ENCODE measurements around the gene POLR1A. TPM values are rescaled to one million over a fixed set of nuclear protein-coding genes. Genes with fewer than 3 reads are reported as not detected.

Gene POLR1A
- total and polyA plus RNA-seq, 2 of the 8 experiments (the other 6 are each of a cell fraction or from before 2014, with no cell fraction given) = 8.9 to 58.1 TPM

DNA sequence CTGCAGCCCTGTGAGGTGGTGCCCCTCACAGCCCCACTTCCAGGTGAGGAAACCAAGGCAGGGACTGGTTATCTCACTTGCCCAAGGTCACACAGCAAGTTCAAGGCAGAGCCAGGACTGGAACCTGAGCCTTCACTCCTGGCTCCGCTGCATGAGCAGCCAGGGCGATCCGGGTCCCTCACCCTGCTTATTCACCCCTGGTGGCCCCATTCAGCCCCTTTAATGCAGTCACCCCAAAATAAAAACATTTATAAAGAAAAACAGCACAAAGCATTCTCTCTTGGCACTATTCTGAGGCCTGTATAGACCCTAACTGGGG is 57.3 kb downstream of the POLR1A start:
- no peak for FAIRE-seq
- H2BK15ac ChIP-seq (ENCODE audit: low read length) = no peak overlapping the region
- TF ChIP-seq, protein P1, sequence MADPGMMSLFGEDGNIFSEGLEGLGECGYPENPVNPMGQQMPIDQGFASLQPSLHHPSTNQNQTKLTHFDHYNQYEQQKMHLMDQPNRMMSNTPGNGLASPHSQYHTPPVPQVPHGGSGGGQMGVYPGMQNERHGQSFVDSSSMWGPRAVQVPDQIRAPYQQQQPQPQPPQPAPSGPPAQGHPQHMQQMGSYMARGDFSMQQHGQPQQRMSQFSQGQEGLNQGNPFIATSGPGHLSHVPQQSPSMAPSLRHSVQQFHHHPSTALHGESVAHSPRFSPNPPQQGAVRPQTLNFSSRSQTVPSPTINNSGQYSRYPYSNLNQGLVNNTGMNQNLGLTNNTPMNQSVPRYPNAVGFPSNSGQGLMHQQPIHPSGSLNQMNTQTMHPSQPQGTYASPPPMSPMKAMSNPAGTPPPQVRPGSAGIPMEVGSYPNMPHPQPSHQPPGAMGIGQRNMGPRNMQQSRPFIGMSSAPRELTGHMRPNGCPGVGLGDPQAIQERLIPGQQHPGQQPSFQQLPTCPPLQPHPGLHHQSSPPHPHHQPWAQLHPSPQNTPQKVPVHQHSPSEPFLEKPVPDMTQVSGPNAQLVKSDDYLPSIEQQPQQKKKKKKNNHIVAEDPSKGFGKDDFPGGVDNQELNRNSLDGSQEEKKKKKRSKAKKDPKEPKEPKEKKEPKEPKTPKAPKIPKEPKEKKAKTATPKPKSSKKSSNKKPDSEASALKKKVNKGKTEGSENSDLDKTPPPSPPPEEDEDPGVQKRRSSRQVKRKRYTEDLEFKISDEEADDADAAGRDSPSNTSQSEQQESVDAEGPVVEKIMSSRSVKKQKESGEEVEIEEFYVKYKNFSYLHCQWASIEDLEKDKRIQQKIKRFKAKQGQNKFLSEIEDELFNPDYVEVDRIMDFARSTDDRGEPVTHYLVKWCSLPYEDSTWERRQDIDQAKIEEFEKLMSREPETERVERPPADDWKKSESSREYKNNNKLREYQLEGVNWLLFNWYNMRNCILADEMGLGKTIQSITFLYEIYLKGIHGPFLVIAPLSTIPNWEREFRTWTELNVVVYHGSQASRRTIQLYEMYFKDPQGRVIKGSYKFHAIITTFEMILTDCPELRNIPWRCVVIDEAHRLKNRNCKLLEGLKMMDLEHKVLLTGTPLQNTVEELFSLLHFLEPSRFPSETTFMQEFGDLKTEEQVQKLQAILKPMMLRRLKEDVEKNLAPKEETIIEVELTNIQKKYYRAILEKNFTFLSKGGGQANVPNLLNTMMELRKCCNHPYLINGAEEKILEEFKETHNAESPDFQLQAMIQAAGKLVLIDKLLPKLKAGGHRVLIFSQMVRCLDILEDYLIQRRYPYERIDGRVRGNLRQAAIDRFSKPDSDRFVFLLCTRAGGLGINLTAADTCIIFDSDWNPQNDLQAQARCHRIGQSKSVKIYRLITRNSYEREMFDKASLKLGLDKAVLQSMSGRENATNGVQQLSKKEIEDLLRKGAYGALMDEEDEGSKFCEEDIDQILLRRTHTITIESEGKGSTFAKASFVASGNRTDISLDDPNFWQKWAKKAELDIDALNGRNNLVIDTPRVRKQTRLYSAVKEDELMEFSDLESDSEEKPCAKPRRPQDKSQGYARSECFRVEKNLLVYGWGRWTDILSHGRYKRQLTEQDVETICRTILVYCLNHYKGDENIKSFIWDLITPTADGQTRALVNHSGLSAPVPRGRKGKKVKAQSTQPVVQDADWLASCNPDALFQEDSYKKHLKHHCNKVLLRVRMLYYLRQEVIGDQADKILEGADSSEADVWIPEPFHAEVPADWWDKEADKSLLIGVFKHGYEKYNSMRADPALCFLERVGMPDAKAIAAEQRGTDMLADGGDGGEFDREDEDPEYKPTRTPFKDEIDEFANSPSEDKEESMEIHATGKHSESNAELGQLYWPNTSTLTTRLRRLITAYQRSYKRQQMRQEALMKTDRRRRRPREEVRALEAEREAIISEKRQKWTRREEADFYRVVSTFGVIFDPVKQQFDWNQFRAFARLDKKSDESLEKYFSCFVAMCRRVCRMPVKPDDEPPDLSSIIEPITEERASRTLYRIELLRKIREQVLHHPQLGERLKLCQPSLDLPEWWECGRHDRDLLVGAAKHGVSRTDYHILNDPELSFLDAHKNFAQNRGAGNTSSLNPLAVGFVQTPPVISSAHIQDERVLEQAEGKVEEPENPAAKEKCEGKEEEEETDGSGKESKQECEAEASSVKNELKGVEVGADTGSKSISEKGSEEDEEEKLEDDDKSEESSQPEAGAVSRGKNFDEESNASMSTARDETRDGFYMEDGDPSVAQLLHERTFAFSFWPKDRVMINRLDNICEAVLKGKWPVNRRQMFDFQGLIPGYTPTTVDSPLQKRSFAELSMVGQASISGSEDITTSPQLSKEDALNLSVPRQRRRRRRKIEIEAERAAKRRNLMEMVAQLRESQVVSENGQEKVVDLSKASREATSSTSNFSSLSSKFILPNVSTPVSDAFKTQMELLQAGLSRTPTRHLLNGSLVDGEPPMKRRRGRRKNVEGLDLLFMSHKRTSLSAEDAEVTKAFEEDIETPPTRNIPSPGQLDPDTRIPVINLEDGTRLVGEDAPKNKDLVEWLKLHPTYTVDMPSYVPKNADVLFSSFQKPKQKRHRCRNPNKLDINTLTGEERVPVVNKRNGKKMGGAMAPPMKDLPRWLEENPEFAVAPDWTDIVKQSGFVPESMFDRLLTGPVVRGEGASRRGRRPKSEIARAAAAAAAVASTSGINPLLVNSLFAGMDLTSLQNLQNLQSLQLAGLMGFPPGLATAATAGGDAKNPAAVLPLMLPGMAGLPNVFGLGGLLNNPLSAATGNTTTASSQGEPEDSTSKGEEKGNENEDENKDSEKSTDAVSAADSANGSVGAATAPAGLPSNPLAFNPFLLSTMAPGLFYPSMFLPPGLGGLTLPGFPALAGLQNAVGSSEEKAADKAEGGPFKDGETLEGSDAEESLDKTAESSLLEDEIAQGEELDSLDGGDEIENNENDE (IDR thresholded peaks at IDR 0.05; ENCODE audit: insufficient replicate concordance, low read length) = no peak

More for the DNA sequence above, 57.3 kb downstream of the POLR1A start:
- Histone ChIP-seq H3K4me2 (ENCODE audit: insufficient read depth in 1 of 2, low read depth in 2 of 2, low read length in 2 of 2) (no peak overlapping the region), H4K91ac (replicated peaks; ENCODE audit: insufficient read length, low read length) (no peak overlapping the region), H3K27me3 (replicated peaks in 1 of 4; ENCODE audit: control insufficient read depth in 3 of 4, extremely low read depth in 1 of 4, insufficient read depth in 3 of 4, low read length in 3 of 4) (no peaks in the 10 kb centered on the region), H3K23ac (ENCODE audit: insufficient read length) (no peak overlapping the region), H3K14ac (ENCODE audit: insufficient read length) (no peak overlapping the region), H3K36me3 (ENCODE audit: control insufficient read depth in 2 of 4, insufficient read depth in 4 of 4, low read length in 3 of 4) (peaks cover 39 to 82% (median 67%) of the 10 kb centered on the region in 4 experiments), H3K4me3 (ENCODE audit: extremely low read depth in 1 of 4, insufficient read depth in 2 of 4, low read depth in 3 of 4, low read length in 4 of 4) (no peak overlapping the region), H2AFZ (ENCODE audit: low read length) (no peak overlapping the region), H3K4me1 (replicated peaks in 1 of 4; ENCODE audit: control insufficient read depth in 3 of 4, insufficient read depth in 4 of 4, low read length in 3 of 4) (no peaks in the 10 kb centered on the region), H2BK20ac (ENCODE audit: low read length) (no peak overlapping the region), H3K56ac (replicated peaks; ENCODE audit: insufficient read length, low read depth, low read length) (no peak overlapping the region), H3K9me3 (ENCODE audit: insufficient read depth in 2 of 2, low read depth in 1 of 2, low read length in 1 of 2) (no peaks in the 10 kb centered on the region), H3K79me1 (ENCODE audit: low read depth, low read length) (no peaks in the 10 kb centered on the region), H3K4ac (replicated peaks; ENCODE audit: insufficient read length, low read depth, low read length) (no peak overlapping the region), H4K20me1 (replicated peaks in 1 of 2; ENCODE audit: control insufficient read depth in 1 of 2, insufficient read depth in 2 of 2, low read length in 2 of 2) (peaks cover 0 to 6% of the 10 kb centered on the region in 2 experiments), H3K79me2 (ENCODE audit: control insufficient read depth in 1 of 2, insufficient read depth in 2 of 2, low read length in 2 of 2) (no peaks in the 10 kb centered on the region), H3K27ac (ENCODE audit: low read depth, low read length) (no peak overlapping the region), H3K23me2 (ENCODE audit: low read depth, low read length) (no peaks in the 10 kb centered on the region), H2BK5ac (ENCODE audit: low read depth, low read length) (no peak overlapping the region), H2AK5ac (ENCODE audit: low read depth, low read length) (no peak overlapping the region), H2BK12ac (ENCODE audit: low read depth, low read length) (no peak overlapping the region), H2BK120ac (replicated peaks; ENCODE audit: low read depth, low read length) (no peak overlapping the region), H4K5ac (ENCODE audit: insufficient read length, low read depth, low read length) (no peak overlapping the region), H3K18ac (ENCODE audit: extremely low read depth, low read length) (no peak overlapping the region), H4K8ac (ENCODE audit: extremely low read depth, insufficient read depth, low read length) (no peak overlapping the region), H3K9ac (replicated peaks in 1 of 4; ENCODE audit: extremely low read depth in 1 of 4, low read depth in 3 of 4, low read length in 3 of 4) (no peak overlapping the region)
- ChIA-PET CTCF (ENCODE audit: partially characterized antibody) (no interaction called here), POLR2A (ENCODE audit: partially characterized antibody) (no interaction called here)
- no peak for DNase-seq (ENCODE audit: low read depth in 1 of 2, low spot score in 2 of 2)
- 100% methylated on average over 3 of the region's 3 CpGs; no CpG with 5 or more reads in 1 of the 2 experiments for WGBS, 2 experiments (ENCODE audit: extremely low coverage in 1 of 2, insufficient coverage in 1 of 2, insufficient read length in 1 of 2, insufficient replicate concordance in 2 of 2, low coverage in 1 of 2, low lambda C conversion rate in 2 of 2, missing lambda C conversion rate in 1 of 2)

Data from H1 (cell line).